Mesothelial cell of epicardium (in vitro differentiated cells): ENCODE results near the gene TSPEAR. TPM values are rescaled to one million over a fixed set of nuclear protein-coding genes. Genes with fewer than 3 reads are reported as not detected.

Source experiments
- DNase-seq, 2 experiments: peaks; one replicate each; pipeline ENCODE4 v3.0.0; 2021; ENCODE audit warnings: low spot score in 2 of 2; ENCODE audit not compliant: unreplicated experiment in 2 of 2
- H3K27ac Mint-ChIP-seq: 2 replicates; pipeline ENCODE4 v1.8.0; 2021; ENCODE audit warnings: mixed read lengths
- H3K27me3 Mint-ChIP-seq: 2 replicates; pipeline ENCODE4 v1.8.0; 2021; ENCODE audit warnings: low read depth, mixed read lengths
- H3K36me3 Mint-ChIP-seq: 2 replicates; pipeline ENCODE4 v1.8.0; 2021; ENCODE audit warnings: mixed read lengths
- H3K4me1 Mint-ChIP-seq: 2 replicates; pipeline ENCODE4 v1.8.0; 2021; ENCODE audit warnings: mixed read lengths
- H3K4me3 Mint-ChIP-seq: 2 replicates; pipeline ENCODE4 v1.8.0; 2021; ENCODE audit warnings: mild to moderate bottlenecking, moderate library complexity, mixed read lengths
- H3K9me3 Mint-ChIP-seq: 2 replicates; pipeline ENCODE4 v1.8.0; 2021; ENCODE audit warnings: mixed read lengths
- total RNA-seq: library from RNA; stranded (reverse); gene quantifications from 3 replicates; pipeline ENCODE4 v1.2.1, GENCODE V29; 2021
- TF ChIP-seq, protein P1 (sequence below): fragments of 200-600 bp; sonication (generic); IDR thresholded peaks from one replicate; pipeline ENCODE4 v1.5.0; 2021; ENCODE audit warnings: antibody characterized with exemption; ENCODE audit not compliant: unreplicated experiment

The TSPEAR gene
- total RNA-seq, 1 donor from 2014 or later = 0.11 TPM

DNA sequence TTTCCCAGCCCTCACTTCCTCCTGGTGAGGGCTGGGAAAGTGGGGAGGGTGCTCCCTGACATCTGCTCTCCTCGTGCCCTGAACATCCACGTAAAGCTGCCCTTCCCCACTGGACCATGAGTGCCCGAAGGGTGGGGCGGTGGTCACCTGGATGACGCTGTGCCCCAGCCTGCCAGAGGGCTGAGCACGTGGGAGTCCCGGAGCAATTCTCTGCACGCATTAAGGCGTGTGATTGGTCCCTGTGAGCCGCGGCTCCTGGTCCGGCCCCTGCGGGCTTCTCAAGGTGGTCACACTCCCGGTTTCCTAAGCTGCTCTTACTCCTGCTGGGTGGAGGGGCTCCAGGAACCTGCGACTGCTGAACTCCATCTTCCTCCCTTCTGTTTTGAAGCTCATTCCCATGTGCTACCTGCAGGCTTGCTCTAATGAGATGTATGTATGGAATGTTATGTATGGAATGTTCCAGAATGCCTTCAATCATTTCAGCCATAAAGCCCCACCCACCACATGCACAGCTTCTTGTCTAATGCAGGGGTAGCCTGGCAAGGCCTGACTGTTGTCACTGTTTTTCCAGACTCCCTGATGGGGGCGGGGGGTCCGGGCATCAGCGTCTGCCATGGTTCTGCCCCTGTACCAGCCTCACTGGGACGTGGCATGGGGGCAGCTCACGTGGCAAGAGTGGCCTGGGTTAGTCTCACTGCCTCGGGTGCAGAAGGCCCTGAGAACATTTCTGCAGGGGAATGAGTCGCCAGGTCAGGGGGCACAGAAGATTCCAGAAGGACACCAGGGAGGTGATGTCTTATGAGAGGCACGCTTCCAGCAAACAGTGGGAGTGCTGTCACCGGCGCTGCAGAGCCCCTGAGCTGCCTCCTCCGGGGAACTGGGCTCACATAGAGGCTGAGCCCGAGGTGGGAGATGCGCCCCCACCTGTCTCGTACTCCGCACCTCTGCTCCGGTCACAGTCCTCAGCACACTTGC is 190.8 kb downstream of the TSPEAR start:
- peaks cover 2% of the 10 kb centered on the region for H3K4me1 Mint-ChIP-seq
- TF ChIP-seq, protein P1, sequence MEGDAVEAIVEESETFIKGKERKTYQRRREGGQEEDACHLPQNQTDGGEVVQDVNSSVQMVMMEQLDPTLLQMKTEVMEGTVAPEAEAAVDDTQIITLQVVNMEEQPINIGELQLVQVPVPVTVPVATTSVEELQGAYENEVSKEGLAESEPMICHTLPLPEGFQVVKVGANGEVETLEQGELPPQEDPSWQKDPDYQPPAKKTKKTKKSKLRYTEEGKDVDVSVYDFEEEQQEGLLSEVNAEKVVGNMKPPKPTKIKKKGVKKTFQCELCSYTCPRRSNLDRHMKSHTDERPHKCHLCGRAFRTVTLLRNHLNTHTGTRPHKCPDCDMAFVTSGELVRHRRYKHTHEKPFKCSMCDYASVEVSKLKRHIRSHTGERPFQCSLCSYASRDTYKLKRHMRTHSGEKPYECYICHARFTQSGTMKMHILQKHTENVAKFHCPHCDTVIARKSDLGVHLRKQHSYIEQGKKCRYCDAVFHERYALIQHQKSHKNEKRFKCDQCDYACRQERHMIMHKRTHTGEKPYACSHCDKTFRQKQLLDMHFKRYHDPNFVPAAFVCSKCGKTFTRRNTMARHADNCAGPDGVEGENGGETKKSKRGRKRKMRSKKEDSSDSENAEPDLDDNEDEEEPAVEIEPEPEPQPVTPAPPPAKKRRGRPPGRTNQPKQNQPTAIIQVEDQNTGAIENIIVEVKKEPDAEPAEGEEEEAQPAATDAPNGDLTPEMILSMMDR = no peak
- no peaks in the 10 kb centered on the region for H3K27me3 Mint-ChIP-seq
- no peaks in the 10 kb centered on the region for H3K9me3 Mint-ChIP-seq
- no peak overlapping the region for H3K4me3 Mint-ChIP-seq
- H3K36me3 Mint-ChIP-seq = peaks cover 4% of the 10 kb centered on the region
- H3K27ac Mint-ChIP-seq = no peak overlapping the region
- no peak for DNase-seq

DNA sequence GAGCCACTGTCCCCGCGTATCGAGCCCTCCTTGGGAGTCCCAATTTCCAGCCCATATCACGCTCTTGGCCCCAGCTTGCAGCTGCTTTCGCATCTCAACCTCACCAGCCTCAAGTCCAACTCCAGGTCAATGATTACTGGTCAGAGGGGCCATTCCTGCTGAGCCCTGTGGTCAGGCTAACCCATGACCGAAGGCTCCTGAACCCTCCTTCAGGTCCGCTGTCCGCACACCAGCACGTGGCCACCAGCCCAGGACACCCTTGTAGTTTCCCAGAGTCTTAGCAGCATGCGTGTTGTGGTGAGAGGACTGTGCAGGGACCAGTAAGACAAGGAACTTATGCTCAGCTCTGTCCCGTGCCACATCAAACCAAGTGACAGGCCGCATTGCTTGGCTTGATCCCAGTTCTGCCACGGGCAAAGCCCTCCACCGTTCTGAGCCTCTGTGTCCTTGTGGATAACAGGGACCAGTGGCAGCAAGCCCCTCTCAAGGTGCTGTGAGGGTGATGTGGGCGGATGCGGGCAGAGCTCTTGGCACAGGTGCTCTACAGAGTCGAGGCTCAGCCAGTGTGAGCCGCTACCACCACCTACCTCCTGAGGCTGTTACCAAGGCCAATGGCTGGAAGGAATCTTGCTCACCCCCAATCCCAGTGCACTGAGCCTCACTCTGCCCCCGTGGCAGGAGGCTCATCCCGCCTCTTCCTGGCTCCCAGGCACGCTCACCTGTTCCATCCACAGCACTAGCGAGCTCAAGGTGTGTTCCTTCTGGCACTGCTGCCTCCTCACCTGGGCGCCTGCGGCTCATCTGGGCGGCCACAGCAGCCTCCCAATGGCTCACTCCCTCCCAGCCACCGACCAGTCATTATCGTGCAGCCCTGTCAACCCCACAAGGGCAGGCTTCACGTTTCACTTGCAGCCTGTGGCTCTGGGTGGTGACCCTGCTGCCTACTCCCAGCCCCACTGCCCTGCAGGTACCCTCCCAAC is 191.7 kb downstream of the TSPEAR start:
- Mint-ChIP-seq H3K27ac (no peak overlapping the region), H3K27me3 (no peaks in the 10 kb centered on the region), H3K4me3 (no peak overlapping the region), H3K9me3 (no peaks in the 10 kb centered on the region), H3K4me1 (peaks cover 2% of the 10 kb centered on the region), H3K36me3 (peaks cover 4% of the 10 kb centered on the region)
- DNase-seq = no peak
- TF ChIP-seq, protein P1 = no peak

DNA sequence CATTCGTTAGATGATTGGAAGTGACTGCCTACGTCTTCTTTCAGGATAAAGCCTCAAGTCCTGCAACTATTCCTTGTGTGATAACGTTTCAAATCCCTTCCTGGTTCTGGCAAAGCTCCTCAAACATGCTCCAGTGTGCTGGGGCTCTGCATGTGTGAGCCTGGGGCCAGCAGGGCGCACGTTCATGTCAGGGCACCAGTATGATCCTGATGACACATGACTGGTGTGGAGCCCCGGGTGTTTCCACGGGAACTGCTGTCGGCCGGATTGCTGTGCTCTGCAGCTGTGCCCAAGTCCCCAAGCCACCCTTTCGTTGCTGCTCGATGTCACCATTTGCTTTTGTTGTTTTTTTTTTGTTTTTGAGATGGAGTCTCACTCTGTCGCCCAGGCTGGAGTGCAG is 192.7 kb downstream of the TSPEAR start:
- H3K27ac Mint-ChIP-seq = no peak overlapping the region
- DNase-seq = no peak
- H3K27me3 Mint-ChIP-seq = no peaks in the 10 kb centered on the region
- TF ChIP-seq, protein P1 = no peak
- no peak overlapping the region for H3K4me3 Mint-ChIP-seq
- H3K4me1 Mint-ChIP-seq = peaks cover 2% of the 10 kb centered on the region
- H3K36me3 Mint-ChIP-seq = peaks cover 4% of the 10 kb centered on the region
- no peaks in the 10 kb centered on the region for H3K9me3 Mint-ChIP-seq

DNA sequence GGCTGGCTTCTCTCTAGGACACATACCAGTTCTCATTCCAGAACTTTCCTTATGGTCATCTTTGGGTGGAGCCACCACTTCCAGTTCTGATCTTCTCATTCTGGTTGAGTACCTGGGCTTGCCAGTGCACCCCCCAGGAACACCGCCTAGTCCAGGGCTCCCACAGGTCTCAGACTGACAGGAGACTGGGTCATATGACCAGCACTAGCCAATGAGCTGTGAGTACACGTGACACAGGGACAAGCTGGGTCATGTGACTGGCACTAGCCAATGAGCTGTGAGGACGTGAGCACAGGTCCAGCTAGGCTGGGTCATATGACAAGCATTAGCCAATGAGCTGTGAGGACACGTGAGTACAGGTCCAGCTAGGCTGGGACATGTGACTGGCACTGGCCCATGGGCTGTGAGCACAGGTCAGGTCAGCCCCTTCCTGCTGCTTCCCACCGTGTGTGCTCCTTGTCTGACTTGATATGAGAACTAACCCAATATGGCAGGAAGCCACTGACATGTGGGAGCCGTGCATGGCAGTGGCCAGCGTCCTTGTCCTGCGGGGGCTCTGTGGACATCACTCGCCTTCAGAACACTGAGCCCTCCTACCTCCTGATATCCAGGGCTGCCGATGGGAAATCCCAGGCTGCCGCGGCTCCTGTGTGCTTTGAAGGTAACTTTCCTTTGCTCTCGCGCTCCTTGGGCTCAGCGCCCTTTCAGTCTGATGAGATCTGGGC is 194.0 kb downstream of the TSPEAR start:
- Mint-ChIP-seq H3K4me3 (no peak overlapping the region), H3K36me3 (peaks cover 4% of the 10 kb centered on the region), H3K9me3 (no peaks in the 10 kb centered on the region), H3K4me1 (peaks cover 2% of the 10 kb centered on the region), H3K27ac (no peak overlapping the region), H3K27me3 (no peaks in the 10 kb centered on the region)
- TF ChIP-seq, protein P1 = no peak
- no peak for DNase-seq

DNA sequence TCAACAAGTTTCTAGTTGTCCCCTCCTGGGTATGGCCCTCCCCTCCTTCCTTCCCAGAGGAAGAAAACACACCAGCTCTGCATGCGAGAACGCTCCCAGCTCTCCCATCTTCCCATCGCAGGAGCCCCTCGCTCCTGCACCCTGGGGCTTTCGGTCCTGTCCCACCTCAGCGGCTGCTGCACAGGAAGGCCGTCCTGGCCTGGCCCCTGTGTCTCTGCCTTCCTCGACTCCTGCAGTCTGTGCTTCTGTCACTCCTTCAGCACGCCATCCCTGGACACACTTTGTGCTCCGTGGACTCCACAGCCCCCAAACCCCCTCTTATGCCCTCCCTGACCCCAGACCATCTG is 194.6 kb downstream of the TSPEAR start:
- Mint-ChIP-seq H3K36me3 (peaks cover 4% of the 10 kb centered on the region), H3K4me3 (no peak overlapping the region), H3K4me1 (peaks cover 2% of the 10 kb centered on the region), H3K27me3 (no peaks in the 10 kb centered on the region), H3K9me3 (no peaks in the 10 kb centered on the region), H3K27ac (no peak overlapping the region)
- no peak for DNase-seq
- TF ChIP-seq, protein P1 = no peak
